MM.1S (cell line): ENCODE results near the gene TMEM219.

ENCODE experiments used
- DNase-seq: peaks from one replicate; pipeline ENCODE4 v3.0.0-alpha.2; 2015
- H2AFZ ChIP-seq: fragments of 300-600 bp; sonication (generic); 2 replicates; pipeline ENCODE4 v1.6.0; 2016; ENCODE audit warnings: antibody characterized with exemption, low read length
- H3F3A ChIP-seq: fragments of 300-600 bp; sonication (generic); 2 replicates; pipeline ENCODE4 v1.6.1; 2016; ENCODE audit warnings: mild to moderate bottlenecking, antibody characterized with exemption, low read length, moderate library complexity, mixed read lengths; ENCODE audit not compliant: insufficient read depth
- H3K27ac ChIP-seq: fragments of 300-600 bp; sonication (generic); 2 replicates; pipeline ENCODE4 v1.5.1; 2016; ENCODE audit warnings: mild to moderate bottlenecking, low read length
- H3K27me3 ChIP-seq: fragments of 300-600 bp; sonication (generic); replicated peaks from 2 replicates; pipeline ENCODE4 v1.6.0; 2016; ENCODE audit warnings: low read length; ENCODE audit not compliant: insufficient read depth
- H3K36me3 ChIP-seq: fragments of 300-600 bp; sonication (generic); replicated peaks from 2 replicates; pipeline ENCODE4 v1.6.1; 2016; ENCODE audit warnings: mild to moderate bottlenecking, low read length, mixed read lengths; ENCODE audit not compliant: insufficient read depth
- H3K4me1 ChIP-seq: fragments of 300-600 bp; sonication (generic); 2 replicates; pipeline ENCODE4 v1.6.1; 2016; ENCODE audit warnings: low read length, mixed read lengths
- H3K4me2 ChIP-seq: fragments of 300-600 bp; sonication (generic); 2 replicates; pipeline ENCODE4 v1.6.0; 2016; ENCODE audit warnings: low read depth, low read length
- H3K4me3 ChIP-seq: fragments of 300-600 bp; sonication (generic); 2 replicates; pipeline ENCODE4 v1.5.1; 2016; ENCODE audit warnings: low read length, mixed read lengths
- H3K79me2 ChIP-seq: fragments of 300-600 bp; sonication (generic); 2 replicates; pipeline ENCODE4 v1.6.1; 2016; ENCODE audit warnings: mixed run types, low read length, mixed read lengths
- H3K9ac ChIP-seq: fragments of 300-600 bp; sonication (generic); 2 replicates; pipeline ENCODE4 v1.6.1; 2016; ENCODE audit warnings: low read length, mixed read lengths
- H3K9me2 ChIP-seq: fragments of 300-600 bp; sonication (generic); replicated peaks from 2 replicates; pipeline ENCODE4 v1.6.1; 2016; ENCODE audit warnings: mild to moderate bottlenecking, low read length, mixed read lengths; ENCODE audit not compliant: insufficient read depth
- H3K9me3 ChIP-seq: fragments of 300-600 bp; sonication (generic); replicated peaks from 2 replicates; pipeline ENCODE4 v1.6.1; 2016; ENCODE audit warnings: mild to moderate bottlenecking, low read length, mixed read lengths; ENCODE audit not compliant: insufficient read depth
- H4K20me1 ChIP-seq: fragments of 300-600 bp; sonication (generic); 2 replicates; pipeline ENCODE4 v1.6.1; 2016; ENCODE audit warnings: mild to moderate bottlenecking, low read length, moderate library complexity, mixed read lengths; ENCODE audit not compliant: insufficient read depth
- EZH2 ChIP-seq: fragments of 300-600 bp; sonication (generic); optimal IDR thresholded peaks from 2 replicates; pipeline ENCODE3; 2017; ENCODE audit warnings: low read depth, mild to moderate bottlenecking, antibody characterized with exemption, low read length, mixed read lengths
- EZH2phosphoT487 ChIP-seq: fragments of 300-600 bp; sonication (generic); IDR thresholded peaks from 2 replicates; pipeline ENCODE4 v1.6.1; 2018; ENCODE audit warnings: antibody characterized with exemption, low read length
- TF ChIP-seq, protein P1 (sequence below): fragments of 300-600 bp; sonication (generic); IDR thresholded peaks from 2 replicates; pipeline ENCODE4 v1.5.1; 2016; ENCODE audit warnings: antibody characterized with exemption, low read length, mixed read lengths

The TMEM219 gene

DNA sequence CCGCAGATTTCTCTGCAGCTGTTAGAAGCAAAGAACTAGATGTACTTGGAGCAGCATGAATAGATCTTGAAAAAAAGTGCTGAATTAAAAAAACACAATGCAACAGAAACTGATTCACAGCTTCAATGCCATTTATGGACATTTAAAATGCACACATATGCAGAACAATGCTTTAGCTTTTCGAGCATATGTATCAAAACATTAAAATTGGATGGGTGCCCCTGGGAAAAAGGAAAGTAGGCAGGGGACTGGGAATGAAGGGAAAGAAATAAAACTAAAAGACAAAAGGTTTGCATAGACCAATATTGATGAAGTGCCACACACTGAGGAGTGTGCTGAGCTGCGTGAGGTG is 40.9 kb upstream of the TMEM219 start:
- no peaks in the 10 kb centered on the region for H3K9me3 ChIP-seq
- no peaks in the 10 kb centered on the region; the same call in none of the 2 replicates for H3K36me3 ChIP-seq
- no peak for TF ChIP-seq EZH2
- TF ChIP-seq, protein P1, sequence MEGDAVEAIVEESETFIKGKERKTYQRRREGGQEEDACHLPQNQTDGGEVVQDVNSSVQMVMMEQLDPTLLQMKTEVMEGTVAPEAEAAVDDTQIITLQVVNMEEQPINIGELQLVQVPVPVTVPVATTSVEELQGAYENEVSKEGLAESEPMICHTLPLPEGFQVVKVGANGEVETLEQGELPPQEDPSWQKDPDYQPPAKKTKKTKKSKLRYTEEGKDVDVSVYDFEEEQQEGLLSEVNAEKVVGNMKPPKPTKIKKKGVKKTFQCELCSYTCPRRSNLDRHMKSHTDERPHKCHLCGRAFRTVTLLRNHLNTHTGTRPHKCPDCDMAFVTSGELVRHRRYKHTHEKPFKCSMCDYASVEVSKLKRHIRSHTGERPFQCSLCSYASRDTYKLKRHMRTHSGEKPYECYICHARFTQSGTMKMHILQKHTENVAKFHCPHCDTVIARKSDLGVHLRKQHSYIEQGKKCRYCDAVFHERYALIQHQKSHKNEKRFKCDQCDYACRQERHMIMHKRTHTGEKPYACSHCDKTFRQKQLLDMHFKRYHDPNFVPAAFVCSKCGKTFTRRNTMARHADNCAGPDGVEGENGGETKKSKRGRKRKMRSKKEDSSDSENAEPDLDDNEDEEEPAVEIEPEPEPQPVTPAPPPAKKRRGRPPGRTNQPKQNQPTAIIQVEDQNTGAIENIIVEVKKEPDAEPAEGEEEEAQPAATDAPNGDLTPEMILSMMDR = no peak
- no peak for TF ChIP-seq EZH2phosphoT487
- H3F3A ChIP-seq = no peaks in the 10 kb centered on the region
- no peak overlapping the region for H3K27ac ChIP-seq
- no peaks in the 10 kb centered on the region for H3K27me3 ChIP-seq
- H3K79me2 ChIP-seq = peaks cover 17% of the 10 kb centered on the region
- no peaks in the 10 kb centered on the region for H3K9me2 ChIP-seq
- H3K4me3 ChIP-seq = no peak overlapping the region
- no peaks in the 10 kb centered on the region for H4K20me1 ChIP-seq
- H3K9ac ChIP-seq = no peak overlapping the region
- H3K4me1 ChIP-seq = no peaks in the 10 kb centered on the region
- no peak overlapping the region for H3K4me2 ChIP-seq
- H2AFZ ChIP-seq = no peak overlapping the region
- no peak for DNase-seq

DNA sequence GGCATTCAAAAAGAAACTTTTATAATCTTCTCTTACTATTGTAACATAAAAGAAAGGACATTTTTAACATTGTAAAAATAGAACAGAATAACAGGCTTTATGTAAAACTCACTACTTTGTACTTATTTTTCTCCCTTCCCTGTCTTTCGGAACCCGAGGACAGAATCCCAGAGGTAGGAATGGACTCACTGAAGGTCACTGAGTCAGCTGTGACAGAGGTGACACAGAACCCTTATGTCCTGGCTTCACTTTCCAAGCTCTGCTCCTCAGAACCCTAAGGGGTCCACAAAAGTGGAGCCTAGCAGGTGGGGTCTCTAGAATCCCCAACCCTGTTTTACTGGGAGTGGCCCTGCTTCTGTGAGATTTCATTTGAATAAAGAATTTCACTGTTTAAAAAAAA is 39.6 kb upstream of the TMEM219 start:
- Histone ChIP-seq H3K9ac (no peak overlapping the region), H3K27ac (no peak overlapping the region), H3K9me3 (no peaks in the 10 kb centered on the region), H2AFZ (no peak overlapping the region), H3K4me1 (0 out of 2 replicates have a peak, but pooled peaks cover 7% of the 10 kb centered on the region), H3K4me3 (no peak overlapping the region), H3K9me2 (no peaks in the 10 kb centered on the region), H3F3A (peaks cover 5% of the 10 kb centered on the region; the same call in 1 of the 2 replicates), H3K4me2 (no peak overlapping the region), H3K27me3 (no peaks in the 10 kb centered on the region), H3K36me3 (no peaks in the 10 kb centered on the region; the same call in none of the 2 replicates), H4K20me1 (no peaks in the 10 kb centered on the region), H3K79me2 (peaks cover 17% of the 10 kb centered on the region)
- TF ChIP-seq, protein P1 = no peak
- TF ChIP-seq EZH2 (no peak), EZH2phosphoT487 (no peak)
- DNase-seq = no peak

DNA sequence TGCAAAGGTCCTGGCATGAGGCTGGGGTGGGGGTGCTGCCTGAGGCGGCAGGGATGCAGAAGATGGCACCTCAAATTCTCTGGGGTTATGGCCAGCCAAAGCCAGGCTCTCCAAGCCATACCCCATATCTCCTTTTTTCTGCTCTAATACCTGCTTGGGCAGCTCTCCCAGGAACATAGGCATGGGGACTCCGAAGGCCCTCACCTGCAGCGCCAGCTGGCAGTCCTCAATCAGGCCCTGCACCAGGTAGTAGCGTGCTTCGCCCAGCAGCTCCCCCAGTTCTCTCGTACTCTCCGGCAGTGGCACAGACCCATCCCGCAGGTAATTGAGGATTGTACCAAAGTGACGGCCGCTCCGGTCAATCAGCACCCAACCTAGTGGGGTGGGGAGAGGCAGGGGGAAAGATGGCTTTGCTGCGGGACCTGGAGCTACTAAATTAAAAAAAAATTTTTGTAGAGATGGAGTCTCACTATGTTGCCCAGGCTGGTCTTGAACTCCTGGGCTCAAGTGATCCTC is 38.8 kb upstream of the TMEM219 start:
- Histone ChIP-seq H3K79me2 (peaks cover 17% of the 10 kb centered on the region), H3K36me3 (no peaks in the 10 kb centered on the region; the same call in none of the 2 replicates), H4K20me1 (no peaks in the 10 kb centered on the region)

More for the DNA sequence above, 38.8 kb upstream of the TMEM219 start:
- Histone ChIP-seq H3K9me3 (no peaks in the 10 kb centered on the region), H3K4me3 (no peak overlapping the region), H3K27ac (no peak overlapping the region), H3K4me2 (no peak overlapping the region), H3F3A (peaks cover 5% of the 10 kb centered on the region; the same call in 1 of the 2 replicates), H2AFZ (no peak overlapping the region), H3K9ac (no peak overlapping the region), H3K27me3 (no peaks in the 10 kb centered on the region), H3K4me1 (0 out of 2 replicates have a peak, but pooled peaks cover 7% of the 10 kb centered on the region), H3K9me2 (no peaks in the 10 kb centered on the region)
- TF ChIP-seq EZH2 = no peak
- no peak for TF ChIP-seq EZH2phosphoT487
- TF ChIP-seq, protein P1 = no peak
- no peak for DNase-seq
